Body of pancreas (tissue), 4 donors: ENCODE results near the gene COMMD1.

Source experiments
- POLR2A ChIP-seq, 3 donors: fragments of 450-650 bp; IDR thresholded peaks; one replicate each; pipeline ENCODE4 v1.6.1; 2016; ENCODE audit warnings: antibody characterized with exemption in 3 of 3, mild to moderate bottlenecking in 2 of 3
- TF ChIP-seq, protein P1 (sequence below), 7 experiments: fragments of 450-650 bp in 4 of 7; fragments of 200-600 bp in 3 of 7; sonication (generic) in 3 of 7; IDR thresholded peaks; one replicate each; pipeline ENCODE4 v1.5.1; 2016 to 2019; ENCODE audit warnings: antibody characterized with exemption in 7 of 7

DNA sequence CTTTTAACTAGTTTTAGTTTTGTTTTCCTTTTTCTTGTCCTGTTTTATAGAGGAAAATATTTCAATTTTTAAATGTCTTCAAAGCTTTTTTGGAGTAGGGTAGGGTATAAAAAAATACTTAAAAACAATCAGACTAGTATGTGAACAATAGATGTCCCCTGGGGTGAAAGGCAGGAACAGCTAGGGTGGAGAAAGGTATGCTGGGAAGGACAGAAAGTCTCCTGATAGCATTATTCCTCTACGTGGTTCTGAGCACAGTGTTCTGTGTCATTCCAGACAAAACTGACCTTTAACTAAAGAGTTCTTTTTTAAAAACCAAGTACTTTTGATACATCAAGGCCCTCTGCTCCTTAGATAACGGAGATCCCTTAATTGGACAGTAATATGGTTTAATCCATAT is 258.4 kb downstream of the COMMD1 start:
- TF ChIP-seq, protein P1, sequence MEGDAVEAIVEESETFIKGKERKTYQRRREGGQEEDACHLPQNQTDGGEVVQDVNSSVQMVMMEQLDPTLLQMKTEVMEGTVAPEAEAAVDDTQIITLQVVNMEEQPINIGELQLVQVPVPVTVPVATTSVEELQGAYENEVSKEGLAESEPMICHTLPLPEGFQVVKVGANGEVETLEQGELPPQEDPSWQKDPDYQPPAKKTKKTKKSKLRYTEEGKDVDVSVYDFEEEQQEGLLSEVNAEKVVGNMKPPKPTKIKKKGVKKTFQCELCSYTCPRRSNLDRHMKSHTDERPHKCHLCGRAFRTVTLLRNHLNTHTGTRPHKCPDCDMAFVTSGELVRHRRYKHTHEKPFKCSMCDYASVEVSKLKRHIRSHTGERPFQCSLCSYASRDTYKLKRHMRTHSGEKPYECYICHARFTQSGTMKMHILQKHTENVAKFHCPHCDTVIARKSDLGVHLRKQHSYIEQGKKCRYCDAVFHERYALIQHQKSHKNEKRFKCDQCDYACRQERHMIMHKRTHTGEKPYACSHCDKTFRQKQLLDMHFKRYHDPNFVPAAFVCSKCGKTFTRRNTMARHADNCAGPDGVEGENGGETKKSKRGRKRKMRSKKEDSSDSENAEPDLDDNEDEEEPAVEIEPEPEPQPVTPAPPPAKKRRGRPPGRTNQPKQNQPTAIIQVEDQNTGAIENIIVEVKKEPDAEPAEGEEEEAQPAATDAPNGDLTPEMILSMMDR (IDR thresholded peaks at IDR 0.05) = no peak
- no peak for TF ChIP-seq POLR2A (IDR thresholded peaks at IDR 0.05)
